Neutrophil (primary cell): Measurements from ENCODE around the gene CUTC.

Experiments
- H3K27ac ChIP-seq: fragments of 200-600 bp; sonication (generic); 2 replicates; pipeline ENCODE4 v1.5.1; 2016; ENCODE audit warnings: mild to moderate bottlenecking, moderate library complexity
- H3K27me3 ChIP-seq: fragments of 200-600 bp; sonication (generic); 2 replicates; pipeline ENCODE4 v1.6.0; 2016; ENCODE audit warnings: mild to moderate bottlenecking
- H3K36me3 ChIP-seq: fragments of 200-600 bp; sonication (generic); 2 replicates; pipeline ENCODE4 v1.5.1; 2017
- H3K4me1 ChIP-seq, 2 experiments: fragments of 200-600 bp in 1 of 2; sonication (generic) in 1 of 2; 1 replicate in 1 of 2; 2 replicates in 1 of 2; pipeline versions ENCODE4 v1.5.1 to v1.6.1; 2013 to 2016; ENCODE audit warnings: low read depth in 1 of 2, low read length in 1 of 2, mild to moderate bottlenecking in 1 of 2, moderate library complexity in 1 of 2; ENCODE audit not compliant: control insufficient read depth in 1 of 2, insufficient read depth in 1 of 2
- H3K4me3 ChIP-seq, 2 experiments: fragments of 200-600 bp in 1 of 2; sonication (generic) in 1 of 2; 1 replicate in 1 of 2; 2 replicates in 1 of 2; pipeline ENCODE4 v1.5.1; 2013 to 2016; ENCODE audit warnings: low read depth in 1 of 2, low read length in 1 of 2, mild to moderate bottlenecking in 1 of 2, moderate library complexity in 1 of 2
- H3K9me3 ChIP-seq: fragments of 200-600 bp; sonication (generic); 2 replicates; pipeline ENCODE4 v1.5.1; 2016
- CTCF ChIP-seq: fragments of 200-600 bp; sonication (generic); IDR thresholded peaks from 2 replicates; pipeline ENCODE4 v1.5.1; 2016; ENCODE audit warnings: antibody characterized with exemption

The CUTC gene

DNA sequence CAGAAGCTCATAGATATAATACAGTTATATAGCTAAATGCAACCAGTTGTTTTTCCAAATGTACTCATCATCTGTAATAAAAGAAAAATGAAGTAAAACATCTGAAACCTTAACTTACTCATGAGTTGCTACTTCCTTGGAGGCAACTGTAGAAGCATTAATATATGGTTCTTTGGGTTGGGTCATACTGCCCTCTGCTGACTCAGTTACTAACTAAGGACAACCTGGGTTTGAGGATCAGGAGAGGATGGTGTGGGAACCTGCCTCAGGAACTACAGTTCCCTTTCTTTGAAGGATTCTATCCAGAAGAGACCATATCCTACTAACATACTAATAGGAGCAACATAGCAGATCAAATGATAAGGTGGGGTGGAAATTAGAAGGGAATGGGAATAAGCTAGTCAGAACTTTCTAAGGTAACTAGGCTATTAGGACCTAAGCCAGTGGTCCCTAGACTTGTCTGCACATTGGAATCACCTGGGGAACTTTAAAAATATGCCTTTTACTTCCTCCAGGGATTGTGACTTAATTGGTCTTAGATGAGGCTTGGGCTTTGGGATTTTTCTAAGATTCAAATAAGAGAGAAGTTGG, 20.8 kb upstream of the CUTC start:
- no peak for TF ChIP-seq CTCF
- Histone ChIP-seq H3K27ac (no peak overlapping the region), H3K9me3 (no peaks in the 10 kb centered on the region), H3K27me3 (no peaks in the 10 kb centered on the region), H3K4me1 (peaks cover 0 to 3% of the 10 kb centered on the region in 2 experiments), H3K36me3 (peaks cover 73% of the 10 kb centered on the region), H3K4me3 (no peak overlapping the region)

DNA sequence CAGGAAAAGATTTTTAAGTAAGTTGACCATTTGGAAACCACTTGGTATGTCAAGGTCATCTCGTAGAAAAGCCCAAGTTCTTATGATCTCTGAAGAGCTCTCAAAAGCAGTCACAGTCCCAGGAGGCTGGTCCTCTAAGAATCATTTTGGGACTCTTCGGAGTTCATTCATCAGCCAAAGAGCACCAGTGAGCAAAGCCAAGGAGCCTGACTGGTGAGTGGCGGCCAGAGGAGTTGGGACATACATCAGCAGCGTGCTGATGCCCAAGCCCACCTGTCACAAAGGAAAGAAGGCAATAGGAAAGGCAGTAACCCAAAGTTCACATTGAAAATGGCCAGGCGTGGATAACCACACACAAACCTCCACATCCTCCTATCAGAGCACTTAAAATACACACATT, 17.6 kb upstream of the CUTC start:
- Histone ChIP-seq H3K4me3 (no peak overlapping the region), H3K36me3 (peaks cover 81% of the 10 kb centered on the region), H3K27me3 (no peaks in the 10 kb centered on the region), H3K27ac (no peak overlapping the region), H3K9me3 (no peaks in the 10 kb centered on the region), H3K4me1 (peaks cover 0 to 3% of the 10 kb centered on the region in 2 experiments)
- no peak for TF ChIP-seq CTCF

DNA sequence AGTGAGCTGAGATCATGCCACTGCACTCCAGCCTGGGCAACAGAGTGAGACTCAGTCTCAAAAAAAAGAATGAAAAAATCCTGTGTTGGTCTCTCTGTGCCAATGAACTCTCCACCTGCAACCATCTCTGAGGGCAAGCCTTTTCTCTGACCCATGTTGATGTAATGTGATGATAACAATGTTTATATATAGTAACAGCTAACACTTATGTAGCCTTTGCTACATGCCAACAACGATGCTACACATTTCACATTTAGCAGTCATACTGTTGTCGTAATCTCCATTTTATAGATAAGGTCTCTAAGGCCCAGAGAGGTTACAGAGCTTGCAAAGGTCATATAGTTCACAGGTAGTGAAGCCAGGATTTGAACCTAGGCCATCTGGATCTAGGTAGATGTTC, 11.6 kb upstream of the CUTC start:
- TF ChIP-seq CTCF: no peak
- Histone ChIP-seq H3K27ac (no peak overlapping the region), H3K9me3 (no peaks in the 10 kb centered on the region), H3K36me3 (peaks cover 94% of the 10 kb centered on the region), H3K4me3 (no peak overlapping the region), H3K27me3 (no peaks in the 10 kb centered on the region), H3K4me1 (no peaks in the 10 kb centered on the region)

DNA sequence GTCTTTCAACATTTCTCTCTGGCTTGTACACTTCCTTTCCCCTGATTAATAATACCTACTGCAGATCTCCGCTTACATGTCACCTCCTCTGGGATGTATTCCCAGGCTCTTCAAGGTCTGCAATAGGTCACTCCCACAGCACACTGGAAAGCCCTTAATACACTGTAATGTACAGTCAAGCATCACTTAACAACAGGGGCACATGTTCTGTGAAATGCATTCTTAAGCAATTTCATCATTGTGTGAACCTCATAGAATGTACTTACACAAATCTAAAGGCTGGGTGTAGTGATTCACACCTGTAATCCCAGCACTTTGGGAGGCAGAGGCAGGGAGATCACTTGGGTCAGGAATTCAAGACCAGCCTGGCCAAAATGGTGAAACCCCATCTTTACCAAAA, 2.0 kb upstream of the CUTC start:
- Histone ChIP-seq H3K27ac (no peak overlapping the region), H3K27me3 (no peaks in the 10 kb centered on the region), H3K36me3 (peaks cover 38% of the 10 kb centered on the region), H3K4me3 (no peak overlapping the region), H3K9me3 (no peaks in the 10 kb centered on the region), H3K4me1 (peaks cover 27 to 29% of the 10 kb centered on the region in 2 experiments)
- TF ChIP-seq CTCF: no peak

DNA sequence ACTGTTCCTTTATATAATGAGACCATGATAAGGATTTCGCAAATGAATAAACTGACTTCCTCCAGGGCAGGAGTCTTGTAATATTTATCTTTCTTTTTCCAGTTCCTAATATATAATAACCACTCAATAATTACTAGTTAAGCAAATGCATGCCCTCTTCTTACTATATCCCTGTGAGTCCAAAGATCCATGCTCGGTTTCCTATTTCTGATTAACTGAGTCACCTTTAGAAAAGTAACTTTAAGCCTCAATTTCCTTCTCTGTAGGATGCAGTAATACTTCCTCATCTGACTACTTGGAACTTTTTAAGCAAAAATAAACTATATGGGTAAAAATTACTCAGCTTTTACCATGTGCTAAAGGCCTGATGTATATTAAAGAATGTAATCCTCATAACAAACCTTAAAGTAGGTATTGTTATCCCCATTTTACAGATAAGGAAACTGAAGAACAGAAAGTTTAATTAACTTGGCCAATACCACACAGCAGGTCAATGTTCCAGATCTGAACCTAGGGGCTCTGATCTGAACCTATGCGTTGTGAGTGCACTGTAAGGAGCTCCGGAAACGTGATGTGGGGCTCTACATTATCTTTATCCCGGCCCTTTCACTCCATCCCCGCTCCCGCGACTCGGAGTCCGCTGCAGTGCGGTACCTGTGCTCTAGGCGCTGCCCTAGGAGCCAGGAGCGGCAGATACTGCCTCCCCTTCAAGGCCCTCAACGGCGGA, 565 bp upstream of the CUTC start:
- H3K4me1 ChIP-seq: peaks cover 27 to 29% of the 10 kb centered on the region in 2 experiments
- peaks cover 30% of the 10 kb centered on the region for H3K36me3 ChIP-seq
- no peak for TF ChIP-seq CTCF
- H3K27me3 ChIP-seq: no peaks in the 10 kb centered on the region
- peak overlapping the region; percentile 92 for H3K27ac ChIP-seq
- H3K9me3 ChIP-seq: no peaks in the 10 kb centered on the region
- H3K4me3 ChIP-seq: peak overlapping the region; percentile 77 to 86
